Calu3 (cell line): ENCODE data around the gene KRT73. TPM values are rescaled to one million over a fixed set of nuclear protein-coding genes. Genes with fewer than 3 reads are reported as not detected.

Experiments
- BruUV-seq: library from RNA; stranded (reverse); fragments of 400-500 nt; replicated peaks from 2 replicates; lab custom pipeline; 2021; lab: Mats Ljungman, UMichigan
- CTCF ChIA-PET: fragments of 300-600 bp; sonication (Branson Sonifier 250); formaldehyde crosslinking; loops from one replicate; lab custom pipeline; 2022; ENCODE audit warnings: antibody characterized with exemption; lab: Charles Lee
- DNase-seq: peaks from one replicate; pipeline ENCODE4 v3.0.0; 2022
- H3K27ac Mint-ChIP-seq: one replicate; pipeline ENCODE4 v1.8.0; 2022; ENCODE audit warnings: mixed read lengths; ENCODE audit not compliant: unreplicated experiment
- H3K27me3 Mint-ChIP-seq: one replicate; pipeline ENCODE4 v1.8.0; 2022; ENCODE audit warnings: mixed read lengths; ENCODE audit not compliant: unreplicated experiment
- H3K36me3 Mint-ChIP-seq: one replicate; pipeline ENCODE4 v1.8.0; 2022; ENCODE audit warnings: mild to moderate bottlenecking, moderate library complexity, mixed read lengths; ENCODE audit not compliant: insufficient read depth, unreplicated experiment
- H3K4me1 Mint-ChIP-seq: one replicate; pipeline ENCODE4 v1.8.0; 2022; ENCODE audit warnings: mild to moderate bottlenecking, low read depth, mixed read lengths; ENCODE audit not compliant: unreplicated experiment
- H3K4me3 Mint-ChIP-seq: one replicate; pipeline ENCODE4 v1.8.0; 2022; ENCODE audit warnings: mild to moderate bottlenecking, low read depth, moderate library complexity, mixed read lengths; ENCODE audit not compliant: unreplicated experiment
- H3K9me3 Mint-ChIP-seq: one replicate; pipeline ENCODE4 v1.8.0; 2022; ENCODE audit warnings: low read depth, mixed read lengths; ENCODE audit not compliant: unreplicated experiment
- CTCF ChIP-seq: fragments of 200-600 bp; IDR thresholded peaks from one replicate; pipeline ENCODE4 v1.8.0; 2022; ENCODE audit warnings: antibody characterized with exemption; ENCODE audit not compliant: unreplicated experiment
- intact Hi-C: fragments of 100-400 bp; cut with micrococcal nuclease; formaldehyde crosslinking; loops from one replicate; pipeline ENCODE4 v1.10.0; 2022; ENCODE audit not compliant: unreplicated experiment
- total RNA-seq: library from RNA; stranded (reverse); gene quantifications from 2 replicates; pipeline ENCODE4 v1.2.3, GENCODE V29; 2022

The KRT73 gene
- total RNA-seq, 1 experiment from 2014 or later = not detected

GRCh38 chr12:52559979-52560378 lies 58.4 kb downstream of the KRT73 start:
- Mint-ChIP-seq H3K4me3 (no peak overlapping the region), H3K9me3 (no peaks in the 10 kb centered on the region), H3K4me1 (no peaks in the 10 kb centered on the region), H3K27me3 (peaks cover 85% of the 10 kb centered on the region), H3K36me3 (no peaks in the 10 kb centered on the region), H3K27ac (no peak overlapping the region)
- DNase-seq = no peak
- no TSS peak for BruUV-seq
- CTCF ChIA-PET = interaction anchor here (0.6 to 0.7 kb wide), 2 partner anchors 152 to 725 kb away, joined by 3 to 4 read pairs; no protein-coding TSS in a partner anchor
- TF ChIP-seq CTCF = no peak
- intact Hi-C loops = no loop called here

- Mint-ChIP-seq H3K4me1 (no peaks in the 10 kb centered on the region), H3K36me3 (no peaks in the 10 kb centered on the region), H3K9me3 (no peaks in the 10 kb centered on the region), H3K27me3 (peaks cover 85% of the 10 kb centered on the region), H3K4me3 (no peak overlapping the region), H3K27ac (no peak overlapping the region)
- CTCF ChIA-PET = no interaction called here
- intact Hi-C loops = no loop called here
- no peak for TF ChIP-seq CTCF
- no TSS peak for BruUV-seq
- DNase-seq = no peak
Measured at GRCh38 chr12:52558781-52559445, 59.4 kb downstream of the KRT73 start.

Other genes starting within 250 kb of the KRT73 start
- not detected in 2 replicates for gene KRT84, start 232.9 kb downstream of the KRT73 start, total RNA-seq
- gene KRT82, start 212.2 kb downstream of the KRT73 start, total RNA-seq = not detected in 2 replicates
- gene KRT75, start 184.2 kb downstream of the KRT73 start, total RNA-seq = not detected in 2 replicates
- 2.2 and 5.6 TPM in 2 replicates for gene KRT6B, start 166.4 kb downstream of the KRT73 start, total RNA-seq
- gene KRT6C, start 144.8 kb downstream of the KRT73 start, total RNA-seq = not detected in 2 replicates
- gene KRT6A, start 125.3 kb downstream of the KRT73 start, total RNA-seq = 0.24 TPM in 1 of 2 replicates, not detected in the other
- gene KRT5, start 98.2 kb downstream of the KRT73 start, total RNA-seq = 0.32 and 1.3 TPM in 2 replicates
- gene KRT71, start 65.4 kb downstream of the KRT73 start, total RNA-seq = not detected in 2 replicates
- not detected in 2 replicates for gene KRT74, start 44.7 kb downstream of the KRT73 start, total RNA-seq
- not detected in 2 replicates for gene KRT72, start 17.1 kb downstream of the KRT73 start, total RNA-seq
- gene KRT2, start 33.7 kb upstream of the KRT73 start, total RNA-seq = not detected in 2 replicates
- not detected in 2 replicates for gene KRT1, start 61.8 kb upstream of the KRT73 start, total RNA-seq
- gene KRT77, start 85.0 kb upstream of the KRT73 start, total RNA-seq = not detected in 2 replicates
- gene KRT76, start 158.8 kb upstream of the KRT73 start, total RNA-seq = not detected in 2 replicates
- not detected in 2 replicates for gene KRT3, start 177.6 kb upstream of the KRT73 start, total RNA-seq
- gene KRT4, start 195.6 kb upstream of the KRT73 start, total RNA-seq = not detected in 2 replicates
- gene KRT79, start 215.8 kb upstream of the KRT73 start, total RNA-seq = 0.24 TPM in 1 of 2 replicates, not detected in the other
- 0.59 and 0.69 TPM in 2 replicates for gene KRT78, start 230.4 kb upstream of the KRT73 start, total RNA-seq